Measurements from ENCODE around the gene THSD4.
"Not testable (repeated sequence)": the region's sequence is repeated elsewhere in the genome, so short reads cannot be mapped to it uniquely, and the experiment has no call there.

The THSD4 gene

GRCh38 chr15:71303977-71304376 is 188.7 kb downstream of the THSD4 start:
- Histone ChIP-seq H3K4me1 (ENCODE audit: control insufficient read depth, insufficient read depth, low read length, unreplicated experiment) (peaks cover 25% of the 10 kb centered on the region), H2AFZ (ENCODE audit: low read length, unreplicated experiment) (no peak overlapping the region), H3K4me3 (ENCODE audit: low read depth, low read length) (no peak overlapping the region), H3K27ac (ENCODE audit: low read depth, low read length) (no peak overlapping the region), H3K36me3 (ENCODE audit: insufficient read depth, low read length) (peaks cover 6% of the 10 kb centered on the region), H3K27me3 (ENCODE audit: insufficient read depth, low read length) (no peaks in the 10 kb centered on the region), H3K79me2 (ENCODE audit: control insufficient read depth, insufficient read depth, low read length, unreplicated experiment) (no peaks in the 10 kb centered on the region)

- no peaks in the 10 kb centered on the region for H3K27me3 ChIP-seq (ENCODE audit: insufficient read depth, low read length)
- no peak overlapping the region for H3K27ac ChIP-seq (ENCODE audit: low read depth, low read length)
- H3K79me2 ChIP-seq (ENCODE audit: control insufficient read depth, insufficient read depth, low read length, unreplicated experiment), result no peaks in the 10 kb centered on the region
- no peak overlapping the region for H3K4me3 ChIP-seq (ENCODE audit: low read depth, low read length)
- H3K4me1 ChIP-seq (ENCODE audit: control insufficient read depth, insufficient read depth, low read length, unreplicated experiment), result peaks cover 18% of the 10 kb centered on the region
- H3K36me3 ChIP-seq (ENCODE audit: insufficient read depth, low read length), result peaks cover 6% of the 10 kb centered on the region
- H2AFZ ChIP-seq (ENCODE audit: low read length, unreplicated experiment), result no peak overlapping the region
These were observed 189.4 kb downstream of the THSD4 start for GRCh38 chr15:71304681-71305080.

- no peaks in the 10 kb centered on the region for H3K79me2 ChIP-seq (ENCODE audit: control insufficient read depth, insufficient read depth, low read length, unreplicated experiment)
- no peak overlapping the region for H2AFZ ChIP-seq (ENCODE audit: low read length, unreplicated experiment)
- peaks cover 6% of the 10 kb centered on the region for H3K36me3 ChIP-seq (ENCODE audit: insufficient read depth, low read length)
- H3K27me3 ChIP-seq (ENCODE audit: insufficient read depth, low read length), result no peaks in the 10 kb centered on the region
- H3K4me1 ChIP-seq (ENCODE audit: control insufficient read depth, insufficient read depth, low read length, unreplicated experiment), result peaks cover 8% of the 10 kb centered on the region
- no peak overlapping the region for H3K27ac ChIP-seq (ENCODE audit: low read depth, low read length)
- H3K4me3 ChIP-seq (ENCODE audit: low read depth, low read length), result no peak overlapping the region
These were observed 191.3 kb downstream of the THSD4 start for GRCh38 chr15:71306538-71306937.

- H3K4me1 ChIP-seq (ENCODE audit: control insufficient read depth, insufficient read depth, low read length, unreplicated experiment), result peaks cover 4% of the 10 kb centered on the region
- H3K27me3 ChIP-seq (ENCODE audit: insufficient read depth, low read length), result no peaks in the 10 kb centered on the region
- H3K27ac ChIP-seq (ENCODE audit: low read depth, low read length), result no peak overlapping the region
- no peak overlapping the region for H2AFZ ChIP-seq (ENCODE audit: low read length, unreplicated experiment)
- H3K4me3 ChIP-seq (ENCODE audit: low read depth, low read length), result no peak overlapping the region
- no peaks in the 10 kb centered on the region for H3K79me2 ChIP-seq (ENCODE audit: control insufficient read depth, insufficient read depth, low read length, unreplicated experiment)
- peaks cover 8% of the 10 kb centered on the region for H3K36me3 ChIP-seq (ENCODE audit: insufficient read depth, low read length)
These were observed 197.0 kb downstream of the THSD4 start for GRCh38 chr15:71312194-71312708.

- no peak overlapping the region for H3K4me3 ChIP-seq (ENCODE audit: low read depth, low read length)
These were observed 197.6 kb downstream of the THSD4 start for GRCh38 chr15:71312731-71313460.

GRCh38 chr15:71313806-71314205 is 198.5 kb downstream of the THSD4 start:
- Histone ChIP-seq H3K36me3 (ENCODE audit: insufficient read depth, low read length) (peaks cover 8% of the 10 kb centered on the region; the same call in 1 of the 2 replicates), H3K27me3 (ENCODE audit: insufficient read depth, low read length) (no peaks in the 10 kb centered on the region), H3K4me3 (ENCODE audit: low read depth, low read length) (no peak overlapping the region), H2AFZ (ENCODE audit: low read length, unreplicated experiment) (no peak overlapping the region), H3K27ac (ENCODE audit: low read depth, low read length) (no peak overlapping the region), H3K79me2 (ENCODE audit: control insufficient read depth, insufficient read depth, low read length, unreplicated experiment) (no peaks in the 10 kb centered on the region), H3K4me1 (ENCODE audit: control insufficient read depth, insufficient read depth, low read length, unreplicated experiment) (peaks cover 4% of the 10 kb centered on the region)

More at GRCh38 chr15:71312731-71313460, 197.6 kb downstream of the THSD4 start:
- Histone ChIP-seq H3K27me3 (ENCODE audit: insufficient read depth, low read length) (no peaks in the 10 kb centered on the region), H3K36me3 (ENCODE audit: insufficient read depth, low read length) (peaks cover 8% of the 10 kb centered on the region), H3K27ac (ENCODE audit: low read depth, low read length) (no peak overlapping the region), H3K4me1 (ENCODE audit: control insufficient read depth, insufficient read depth, low read length, unreplicated experiment) (peaks cover 4% of the 10 kb centered on the region), H3K79me2 (ENCODE audit: control insufficient read depth, insufficient read depth, low read length, unreplicated experiment) (no peaks in the 10 kb centered on the region), H2AFZ (ENCODE audit: low read length, unreplicated experiment) (no peak overlapping the region)

GRCh38 chr15:71314956-71315537 is 199.8 kb downstream of the THSD4 start:
- H3K27ac ChIP-seq (ENCODE audit: low read depth, low read length), result no peak overlapping the region

GRCh38 chr15:71316911-71317310 is 201.6 kb downstream of the THSD4 start:
- Histone ChIP-seq H3K4me3 (ENCODE audit: low read depth, low read length) (no peak overlapping the region), H3K27me3 (ENCODE audit: insufficient read depth, low read length) (no peaks in the 10 kb centered on the region), H3K36me3 (ENCODE audit: insufficient read depth, low read length) (peaks cover 8% of the 10 kb centered on the region; the same call in 1 of the 2 replicates), H2AFZ (ENCODE audit: low read length, unreplicated experiment) (no peak overlapping the region), H3K4me1 (ENCODE audit: control insufficient read depth, insufficient read depth, low read length, unreplicated experiment) (peaks cover 4% of the 10 kb centered on the region), H3K79me2 (ENCODE audit: control insufficient read depth, insufficient read depth, low read length, unreplicated experiment) (no peaks in the 10 kb centered on the region), H3K27ac (ENCODE audit: low read depth, low read length) (no peak overlapping the region)

More at GRCh38 chr15:71314956-71315537, 199.8 kb downstream of the THSD4 start:
- Histone ChIP-seq H3K4me1 (ENCODE audit: control insufficient read depth, insufficient read depth, low read length, unreplicated experiment) (peaks cover 4% of the 10 kb centered on the region), H3K4me3 (ENCODE audit: low read depth, low read length) (no peak overlapping the region), H3K79me2 (ENCODE audit: control insufficient read depth, insufficient read depth, low read length, unreplicated experiment) (no peaks in the 10 kb centered on the region), H2AFZ (ENCODE audit: low read length, unreplicated experiment) (no peak overlapping the region), H3K27me3 (ENCODE audit: insufficient read depth, low read length) (no peaks in the 10 kb centered on the region), H3K36me3 (ENCODE audit: insufficient read depth, low read length) (peaks cover 8% of the 10 kb centered on the region; the same call in 1 of the 2 replicates)

- not testable (repeated sequence) for H2AFZ ChIP-seq (ENCODE audit: low read length, unreplicated experiment); H3K36me3 ChIP-seq (ENCODE audit: insufficient read depth, low read length); H3K4me3 ChIP-seq (ENCODE audit: low read depth, low read length); H3K27me3 ChIP-seq (ENCODE audit: insufficient read depth, low read length); H3K79me2 ChIP-seq (ENCODE audit: control insufficient read depth, insufficient read depth, low read length, unreplicated experiment); H3K27ac ChIP-seq (ENCODE audit: low read depth, low read length); H3K4me1 ChIP-seq (ENCODE audit: control insufficient read depth, insufficient read depth, low read length, unreplicated experiment)
These were observed 204.2 kb downstream of the THSD4 start for GRCh38 chr15:71319424-71319823.

- Histone ChIP-seq H3K4me1 (ENCODE audit: control insufficient read depth, insufficient read depth, low read length, unreplicated experiment) (peaks cover 4% of the 10 kb centered on the region), H3K79me2 (ENCODE audit: control insufficient read depth, insufficient read depth, low read length, unreplicated experiment) (no peaks in the 10 kb centered on the region), H2AFZ (ENCODE audit: low read length, unreplicated experiment) (no peak overlapping the region), H3K4me3 (ENCODE audit: low read depth, low read length) (no peak overlapping the region), H3K27ac (ENCODE audit: low read depth, low read length) (no peak overlapping the region), H3K36me3 (ENCODE audit: insufficient read depth, low read length) (peaks cover 8% of the 10 kb centered on the region; the same call in 1 of the 2 replicates), H3K27me3 (ENCODE audit: insufficient read depth, low read length) (no peaks in the 10 kb centered on the region)
These were observed 204.7 kb downstream of the THSD4 start for GRCh38 chr15:71319935-71320334.

GRCh38 chr15:71323082-71323481 is 207.8 kb downstream of the THSD4 start:
- Histone ChIP-seq H3K27ac (ENCODE audit: low read depth, low read length) (no peak overlapping the region), H3K4me1 (ENCODE audit: control insufficient read depth, insufficient read depth, low read length, unreplicated experiment) (peaks cover 19% of the 10 kb centered on the region), H3K36me3 (ENCODE audit: insufficient read depth, low read length) (no peaks in the 10 kb centered on the region; the same call in 1 of the 2 replicates)

More at GRCh38 chr15:71323082-71323481, 207.8 kb downstream of the THSD4 start:
- no peak overlapping the region for H2AFZ ChIP-seq (ENCODE audit: low read length, unreplicated experiment)
- no peaks in the 10 kb centered on the region for H3K27me3 ChIP-seq (ENCODE audit: insufficient read depth, low read length)
- H3K4me3 ChIP-seq (ENCODE audit: low read depth, low read length), result no peak overlapping the region
- no peaks in the 10 kb centered on the region for H3K79me2 ChIP-seq (ENCODE audit: control insufficient read depth, insufficient read depth, low read length, unreplicated experiment)

Measured in ACC112 (cell line).